ENCODE measurements around the gene ARHGAP18. TPM values are rescaled to one million over a fixed set of nuclear protein-coding genes. Genes with fewer than 3 reads are reported as not detected.

Gene ARHGAP18
- total RNA-seq, 1 donor from 2014 or later = 5.6 TPM

DNA sequence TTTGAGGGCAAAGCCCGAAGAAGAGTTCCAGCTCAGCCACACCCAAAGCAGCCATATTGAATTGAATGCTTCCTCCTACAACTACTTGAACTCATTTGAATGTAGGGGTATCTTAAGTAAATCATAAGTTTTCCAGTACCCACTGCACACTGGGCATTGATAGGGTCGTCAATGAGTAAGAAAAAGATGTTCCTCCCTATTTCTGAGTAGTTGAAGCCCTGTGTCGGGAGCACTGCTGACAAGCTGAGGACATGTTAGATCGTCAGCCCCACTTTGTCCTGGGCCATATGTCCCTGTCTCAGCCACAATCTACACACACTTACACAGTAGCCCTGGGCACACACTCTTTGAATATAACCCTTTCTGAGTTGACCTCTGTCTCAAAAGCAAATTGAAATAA is 105.7 kb downstream of the ARHGAP18 start:
- TF ChIP-seq, protein P1, sequence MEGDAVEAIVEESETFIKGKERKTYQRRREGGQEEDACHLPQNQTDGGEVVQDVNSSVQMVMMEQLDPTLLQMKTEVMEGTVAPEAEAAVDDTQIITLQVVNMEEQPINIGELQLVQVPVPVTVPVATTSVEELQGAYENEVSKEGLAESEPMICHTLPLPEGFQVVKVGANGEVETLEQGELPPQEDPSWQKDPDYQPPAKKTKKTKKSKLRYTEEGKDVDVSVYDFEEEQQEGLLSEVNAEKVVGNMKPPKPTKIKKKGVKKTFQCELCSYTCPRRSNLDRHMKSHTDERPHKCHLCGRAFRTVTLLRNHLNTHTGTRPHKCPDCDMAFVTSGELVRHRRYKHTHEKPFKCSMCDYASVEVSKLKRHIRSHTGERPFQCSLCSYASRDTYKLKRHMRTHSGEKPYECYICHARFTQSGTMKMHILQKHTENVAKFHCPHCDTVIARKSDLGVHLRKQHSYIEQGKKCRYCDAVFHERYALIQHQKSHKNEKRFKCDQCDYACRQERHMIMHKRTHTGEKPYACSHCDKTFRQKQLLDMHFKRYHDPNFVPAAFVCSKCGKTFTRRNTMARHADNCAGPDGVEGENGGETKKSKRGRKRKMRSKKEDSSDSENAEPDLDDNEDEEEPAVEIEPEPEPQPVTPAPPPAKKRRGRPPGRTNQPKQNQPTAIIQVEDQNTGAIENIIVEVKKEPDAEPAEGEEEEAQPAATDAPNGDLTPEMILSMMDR (IDR thresholded peaks at IDR 0.05; ENCODE audit: borderline replicate concordance) = no peak
- Histone ChIP-seq H3K4me3 (no peak overlapping the region), H3K36me3 (no peaks in the 10 kb centered on the region), H3K9me3 (replicated peaks) (no peaks in the 10 kb centered on the region), H3K27me3 (ENCODE audit: low read depth) (no peaks in the 10 kb centered on the region), H3K4me1 (peaks cover 4% of the 10 kb centered on the region), H3K27ac (replicated peaks) (no peak overlapping the region)
- intact Hi-C loops (cut with micrococcal nuclease) = no loop called here
- DNase-seq = no peak

DNA sequence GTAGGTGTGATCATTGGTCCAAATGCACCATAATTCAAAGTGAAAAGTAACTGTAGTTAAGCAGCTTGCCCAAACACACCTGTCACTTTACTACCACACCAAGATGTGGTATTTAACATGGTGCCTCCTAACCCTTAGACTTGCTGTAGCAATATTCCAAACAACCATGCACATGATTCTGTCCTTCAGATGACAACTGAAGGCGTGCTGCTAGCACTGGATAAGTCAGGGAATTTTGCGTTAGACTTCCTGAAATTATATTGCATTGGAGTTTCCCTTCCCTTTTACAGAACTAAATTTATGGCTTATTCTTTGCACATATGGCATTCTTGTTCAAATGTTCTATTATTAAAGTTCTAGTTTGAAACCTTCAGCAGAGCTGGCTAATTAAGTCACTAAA is 106.2 kb downstream of the ARHGAP18 start:
- Histone ChIP-seq H3K4me1 (no peaks in the 10 kb centered on the region), H3K27me3 (ENCODE audit: low read depth) (no peaks in the 10 kb centered on the region), H3K36me3 (no peaks in the 10 kb centered on the region), H3K4me3 (no peak overlapping the region), H3K9me3 (replicated peaks) (no peaks in the 10 kb centered on the region), H3K27ac (replicated peaks) (no peak overlapping the region)
- intact Hi-C loops (cut with micrococcal nuclease) = no loop called here
- TF ChIP-seq, protein P1 (IDR thresholded peaks at IDR 0.05; ENCODE audit: borderline replicate concordance) = no peak
- no peak for DNase-seq

DNA sequence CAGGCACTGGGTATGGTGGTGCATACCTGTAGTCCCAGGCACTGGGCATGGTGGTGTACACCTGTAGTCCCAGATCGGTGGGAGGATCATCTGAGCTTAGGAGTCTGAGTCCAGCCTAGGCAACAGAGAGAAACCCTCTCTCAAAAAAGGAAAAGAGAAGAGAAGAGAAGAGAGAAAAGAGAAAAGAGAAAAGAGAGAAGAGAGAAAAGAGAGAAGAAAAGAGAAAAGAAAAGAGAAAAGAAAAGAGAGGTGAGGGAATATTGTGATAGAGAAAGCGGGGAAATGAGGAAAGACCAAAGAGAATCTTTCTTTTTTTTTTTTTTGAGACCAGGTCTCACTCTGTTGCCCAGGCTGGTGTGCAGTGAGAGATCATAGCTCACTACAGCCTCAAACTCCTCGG is 108.7 kb downstream of the ARHGAP18 start:
- DNase-seq = no peak
- Histone ChIP-seq H3K27ac (replicated peaks) (no peak overlapping the region), H3K36me3 (no peaks in the 10 kb centered on the region), H3K27me3 (ENCODE audit: low read depth) (no peaks in the 10 kb centered on the region), H3K4me1 (peaks cover 3% of the 10 kb centered on the region), H3K4me3 (no peak overlapping the region), H3K9me3 (replicated peaks) (no peaks in the 10 kb centered on the region)
- TF ChIP-seq, protein P1 (IDR thresholded peaks at IDR 0.05; ENCODE audit: borderline replicate concordance) = no peak
- intact Hi-C loops (cut with micrococcal nuclease) = no loop called here

DNA sequence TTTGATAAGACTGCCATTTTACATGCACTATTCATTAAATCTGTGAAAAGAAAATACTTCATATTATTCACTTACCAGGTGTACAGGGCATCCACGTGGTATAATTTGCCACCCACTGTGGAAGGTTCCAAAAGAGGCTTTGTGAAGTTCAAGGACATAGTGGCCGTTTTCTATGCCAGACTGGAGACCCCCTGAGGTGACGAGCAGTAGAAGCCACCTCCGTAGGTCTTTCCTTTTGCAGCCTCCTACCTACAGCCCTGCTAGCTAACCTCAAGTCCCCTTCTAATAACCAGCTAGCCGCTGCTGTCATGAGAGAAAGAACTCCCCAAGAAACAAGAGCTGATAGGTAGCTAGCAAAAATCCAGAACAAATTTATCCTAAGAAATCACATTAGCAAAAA is 110.5 kb downstream of the ARHGAP18 start:
- no peak for DNase-seq
- Histone ChIP-seq H3K9me3 (replicated peaks) (no peaks in the 10 kb centered on the region), H3K36me3 (no peaks in the 10 kb centered on the region), H3K27ac (replicated peaks) (no peak overlapping the region), H3K4me3 (no peak overlapping the region), H3K27me3 (ENCODE audit: low read depth) (no peaks in the 10 kb centered on the region), H3K4me1 (peaks cover 3% of the 10 kb centered on the region)
- intact Hi-C loops (cut with micrococcal nuclease) = loop anchor here (5.0 to 10.0 kb wide), 2 partner anchors 133 to 415 kb away; partner anchors contain the start of gene L3MBTL3
- TF ChIP-seq, protein P1 (IDR thresholded peaks at IDR 0.05; ENCODE audit: borderline replicate concordance) = no peak

DNA sequence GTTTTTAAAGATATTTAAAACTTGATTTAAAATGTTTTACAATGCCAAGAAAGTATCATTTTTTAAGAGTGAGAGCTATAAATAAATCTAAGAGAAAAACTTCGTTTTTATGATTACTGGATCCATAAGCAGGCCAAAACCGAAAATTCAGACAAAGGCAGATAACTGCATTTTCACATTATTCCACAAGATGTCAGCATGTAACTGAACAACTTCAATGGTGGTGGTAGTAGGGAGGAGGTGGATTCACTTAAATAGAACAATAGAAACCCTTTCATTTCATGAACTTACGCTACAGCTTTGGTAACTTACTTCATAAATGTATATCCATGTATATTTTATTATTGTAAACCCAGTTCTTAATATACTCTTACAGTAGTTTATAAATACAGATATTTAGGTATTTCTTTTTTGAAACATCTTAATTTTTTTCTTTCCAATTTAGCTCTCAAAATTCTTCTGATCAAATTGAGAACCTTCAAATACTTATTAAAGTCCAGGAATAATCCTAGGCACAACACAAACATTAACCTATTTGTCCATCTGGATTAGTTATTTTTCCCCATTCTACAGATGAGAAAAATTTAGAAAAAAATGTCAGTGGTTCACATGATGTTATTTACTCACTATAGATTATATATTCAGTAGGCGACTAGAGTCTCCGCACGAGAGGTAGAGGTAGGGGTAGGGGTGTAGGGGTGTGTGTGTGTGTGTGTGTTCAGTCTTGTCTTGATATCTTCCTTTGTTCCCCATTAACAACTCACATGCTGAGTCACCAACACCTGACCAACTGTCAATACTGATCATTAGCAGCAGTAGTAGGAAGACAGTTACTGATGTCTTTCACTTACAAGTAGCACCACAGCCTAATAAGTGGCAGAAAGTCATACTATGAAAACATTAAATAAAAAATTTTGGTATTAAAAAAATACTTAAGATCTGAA is 111.5 kb downstream of the ARHGAP18 start:
- Histone ChIP-seq H3K36me3 (no peaks in the 10 kb centered on the region), H3K27me3 (ENCODE audit: low read depth) (no peaks in the 10 kb centered on the region), H3K27ac (replicated peaks) (no peak overlapping the region), H3K4me1 (peaks cover 3% of the 10 kb centered on the region), H3K9me3 (replicated peaks) (no peaks in the 10 kb centered on the region), H3K4me3 (no peak overlapping the region)
- DNase-seq = no peak
- intact Hi-C loops (cut with micrococcal nuclease) = loop anchor here (5.0 to 10.0 kb wide), 2 partner anchors 134 to 416 kb away; partner anchors contain the start of gene L3MBTL3
- TF ChIP-seq, protein P1 (IDR thresholded peaks at IDR 0.05; ENCODE audit: borderline replicate concordance) = peak; percentile 88
